A549 (cell line): ENCODE data around the gene SLC1A4. TPM values are rescaled to one million over a fixed set of nuclear protein-coding genes. Genes with fewer than 3 reads are reported as not detected.

Source experiments
- ATAC-seq, 2 experiments: fragments of 200-7000 bp in 1 of 2; fragments of >200 bp in 1 of 2; cut with Nextera tagmentation in 1 of 2; cut with Tn5 transposase in 1 of 2; 3 replicates each; pipeline versions ENCODE4 v1.8.0 to v1.9.1; 2018 to 2020; ENCODE audit warnings: mild to moderate bottlenecking in 1 of 2, moderate library complexity in 1 of 2
- CTCF ChIA-PET: fragments of 300-600 bp; sonication (Branson Sonifier 250); formaldehyde crosslinking; extraction: SDS; loops from one replicate; lab custom pipeline; 2021; ENCODE audit warnings: antibody characterized with exemption, inconsistent platforms; lab: Yijun Ruan, JAX
- POLR2A ChIA-PET: fragments of 350-600 bp; formaldehyde crosslinking; extraction: SDS; loops from one replicate; lab custom pipeline; 2021; ENCODE audit warnings: antibody characterized with exemption, inconsistent platforms; lab: Yijun Ruan, JAX
- DNase-seq, 2 experiments: peaks; one replicate each; pipeline versions ENCODE4 v3.0.0 to v3.0.0-alpha.2; 2011 to 2016; ENCODE audit warnings: low read depth in 1 of 2, low spot score in 1 of 2
- FAIRE-seq: peaks from 2 replicates; lab custom pipeline; 2011; peaks lifted over from hg19 to GRCh38; lab: Jason Lieb, UNC
- H3K27ac ChIP-seq, 2 experiments: fragments of >200 bp; sonication (Bioruptor Twin); formaldehyde crosslinking; 3 replicates each; pipeline ENCODE4 v1.5.1; 2016 to 2017
- H3K4me1 ChIP-seq: fragments of >200 bp; sonication (Bioruptor Twin); formaldehyde crosslinking; 3 replicates; pipeline ENCODE4 v1.6.1; 2016
- H3K4me2 ChIP-seq: fragments of >200 bp; sonication (Bioruptor Twin); formaldehyde crosslinking; 3 replicates; pipeline ENCODE4 v1.6.1; 2016
- H3K4me3 ChIP-seq: fragments of >200 bp; sonication (Bioruptor Twin); formaldehyde crosslinking; 3 replicates; pipeline ENCODE4 v1.5.1; 2016
- H3K9me3 ChIP-seq: fragments of >200 bp; sonication (Bioruptor Twin); formaldehyde crosslinking; 3 replicates; pipeline ENCODE4 v1.6.1; 2016
- BHLHE40 ChIP-seq: IDR thresholded peaks from 2 replicates; pipeline ENCODE4 v1.6.1; 2012; ENCODE audit warnings: low read depth, low read length, inconsistent platforms
- CBX8 ChIP-seq: fragments of 200-600 bp; sonication (generic); IDR thresholded peaks from 2 replicates; pipeline ENCODE4 v1.6.1; 2016
- CEBPB ChIP-seq, 2 experiments: fragments of >200 bp in 1 of 2; sonication (Bioruptor Twin) in 1 of 2; formaldehyde crosslinking in 1 of 2; IDR thresholded peaks; 2 replicates each; pipeline ENCODE4 v1.6.1; 2012 to 2016
- EHF ChIP-seq: fragments of 250-450 bp; sonication (Bioruptor Pico); IDR thresholded peaks from 2 replicates; pipeline ENCODE4 v1.5.0; 2020; ENCODE audit warnings: mild to moderate bottlenecking
- EP300 ChIP-seq, 2 experiments: fragments of >200 bp; sonication (Bioruptor Twin); formaldehyde crosslinking; IDR thresholded peaks; 2 replicates in 1 of 2; 3 replicates in 1 of 2; pipeline ENCODE4 v1.6.1; 2016 to 2017
- ESRRA ChIP-seq: fragments of 150-350 bp; IDR thresholded peaks from 2 replicates; pipeline ENCODE4 v1.6.1; 2014; ENCODE audit warnings: mild to moderate bottlenecking, low read length, borderline replicate concordance
- HDAC2 ChIP-seq: fragments of 200-600 bp; sonication (generic); IDR thresholded peaks from 2 replicates; pipeline ENCODE4 v1.6.1; 2016
- HES2 ChIP-seq: fragments of >200 bp; sonication (Bioruptor Twin); formaldehyde crosslinking; IDR thresholded peaks from 2 replicates; pipeline ENCODE4 v1.6.1; 2016
- HMGXB4 ChIP-seq: fragments of 250-450 bp; sonication (Bioruptor Pico); IDR thresholded peaks from 2 replicates; pipeline ENCODE4 v1.5.0; 2021; ENCODE audit warnings: mild to moderate bottlenecking, moderate library complexity, borderline replicate concordance
- HOXB13 ChIP-seq: fragments of 250-450 bp; sonication (Bioruptor Pico); IDR thresholded peaks from 2 replicates; pipeline ENCODE4 v1.5.0; 2020; ENCODE audit warnings: low read depth, mild to moderate bottlenecking, moderate library complexity
- HOXB5 ChIP-seq: fragments of 250-450 bp; sonication (Bioruptor Pico); IDR thresholded peaks from 2 replicates; pipeline ENCODE4 v1.5.0; 2020; ENCODE audit warnings: mild to moderate bottlenecking, moderate library complexity
- JUNB ChIP-seq: fragments of >200 bp; sonication (Bioruptor Twin); formaldehyde crosslinking; IDR thresholded peaks from 2 replicates; pipeline ENCODE4 v1.6.1; 2016
- KDM1A ChIP-seq: fragments of 200-600 bp; sonication (generic); IDR thresholded peaks from 2 replicates; pipeline ENCODE4 v1.6.1; 2016; ENCODE audit warnings: low read depth, mild to moderate bottlenecking
- KDM5A ChIP-seq: fragments of 200-600 bp; sonication (generic); IDR thresholded peaks from 2 replicates; pipeline ENCODE4 v1.6.1; 2016; ENCODE audit warnings: antibody characterized with exemption, mild to moderate bottlenecking
- MAFK ChIP-seq: fragments of 450-650 bp; IDR thresholded peaks from 2 replicates; pipeline ENCODE4 v1.6.1; 2014; ENCODE audit not compliant: partially characterized antibody
- MAX ChIP-seq: IDR thresholded peaks from 2 replicates; pipeline ENCODE4 v1.6.1; 2012
- MYC ChIP-seq: IDR thresholded peaks from 2 replicates; pipeline ENCODE4 v1.6.1; 2012; ENCODE audit warnings: mild to moderate bottlenecking, inconsistent platforms, low read length, improper control_type of control experiment, borderline replicate concordance
- NFE2L2 ChIP-seq: fragments of 150-350 bp; conservative IDR thresholded peaks from 2 replicates; pipeline ENCODE4 v1.6.1; 2014; ENCODE audit warnings: low read length
- NPAS2 ChIP-seq: fragments of 250-450 bp; sonication (Bioruptor Pico); IDR thresholded peaks from 2 replicates; pipeline ENCODE4 v1.8.0; 2022; ENCODE audit warnings: mild to moderate bottlenecking, moderate library complexity, borderline replicate concordance
- NR3C1 ChIP-seq: fragments of >200 bp; sonication (Bioruptor Twin); formaldehyde crosslinking; IDR thresholded peaks from 3 replicates; pipeline ENCODE4 v1.6.1; 2017
- PHF8 ChIP-seq: fragments of 200-600 bp; sonication (generic); IDR thresholded peaks from 2 replicates; pipeline ENCODE4 v1.6.1; 2016; ENCODE audit warnings: low read depth, mild to moderate bottlenecking, antibody characterized with exemption, moderate library complexity, borderline replicate concordance
- REST ChIP-seq: fragments of 200-600 bp; sonication (generic); IDR thresholded peaks from 2 replicates; pipeline ENCODE4 v1.6.1; 2016; ENCODE audit warnings: antibody characterized with exemption, mild to moderate bottlenecking, moderate library complexity
- RFX5 ChIP-seq: fragments of 450-650 bp; IDR thresholded peaks from 2 replicates; pipeline ENCODE4 v1.7.1; 2014; ENCODE audit warnings: antibody characterized with exemption, mild to moderate bottlenecking, moderate library complexity
- RNF2 ChIP-seq: fragments of 200-600 bp; sonication (generic); IDR thresholded peaks from 2 replicates; pipeline ENCODE4 v1.6.1; 2016; ENCODE audit warnings: low read depth, mild to moderate bottlenecking, antibody characterized with exemption, moderate library complexity, borderline replicate concordance
- SMC3 ChIP-seq: fragments of >200 bp; sonication (Bioruptor Twin); formaldehyde crosslinking; IDR thresholded peaks from 3 replicates; pipeline ENCODE4 v1.6.1; 2018; ENCODE audit warnings: inconsistent platforms
- TP53 ChIP-seq: fragments of 250-450 bp; sonication (Bioruptor Pico); IDR thresholded peaks from 2 replicates; pipeline ENCODE4 v1.5.0; 2021; ENCODE audit warnings: mild to moderate bottlenecking, moderate library complexity
- ZC3H11A ChIP-seq: fragments of 450-650 bp; IDR thresholded peaks from 2 replicates; pipeline ENCODE4 v1.6.1; 2014; ENCODE audit warnings: antibody characterized with exemption, mild to moderate bottlenecking
- WGBS: methylation state at CpG from one replicate; pipeline ENCODE4 v1.1.6; 2017; ENCODE audit errors: missing lambda C conversion rate; 5-methylcytosine and 5-hydroxymethylcytosine counted together
- polyA plus RNA-seq, 4 experiments: library from polyadenylated mRNA; depleted of rRNA in 3 of 4; stranded (reverse); fragments of >200 nt; fragmentation: RNase III in 1 of 4; extraction: RNeasy Plus Mini Kit Qiagen cat#74134 plus additional on column Dnase treatment in 1 of 4; gene quantifications; 2 replicates in 3 of 4; 3 replicates in 1 of 4; pipeline ENCODE4 v1.2.3, GENCODE V29; 2011 to 2017
- TF ChIP-seq, protein P1 (sequence below): fragments of >200 bp; sonication (Bioruptor Twin); formaldehyde crosslinking; IDR thresholded peaks from 3 replicates; pipeline ENCODE4 v1.6.1; 2016
- TF ChIP-seq, protein P2 (sequence below): fragments of 250-450 bp; sonication (Bioruptor Pico); IDR thresholded peaks from 2 replicates; pipeline ENCODE4 v1.5.0; 2020; ENCODE audit warnings: low read depth, mild to moderate bottlenecking, moderate library complexity

Gene SLC1A4
- polyA plus RNA-seq, 2 of the 4 experiments (the other 2 are of a cell fraction) = 9.1 to 26.4 TPM

DNA sequence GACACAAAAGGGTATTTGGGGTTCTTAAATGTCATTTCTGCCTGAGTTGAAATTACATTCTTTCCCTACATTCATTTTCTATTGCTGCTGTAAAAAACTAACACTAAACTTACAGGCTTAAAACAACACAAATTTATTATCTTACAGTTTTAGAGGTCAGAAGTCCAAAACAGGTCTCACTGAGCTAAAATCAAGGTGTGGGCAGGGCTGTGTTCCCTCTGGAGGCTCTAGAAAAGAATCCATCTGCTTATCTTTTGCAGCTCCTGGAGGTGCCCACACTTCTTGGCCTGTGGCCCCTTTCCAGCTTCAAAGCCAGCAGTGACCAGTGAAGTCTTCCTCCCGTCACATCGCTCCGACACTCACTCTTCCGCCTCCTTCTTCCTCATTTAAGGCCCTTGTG is 23.2 kb upstream of the SLC1A4 start:
- WGBS = 95% methylated on average over 4 of the region's 4 CpGs
- Histone ChIP-seq H3K4me1 (0 out of 3 replicates have a peak, but pooled peaks cover 5% of the 10 kb centered on the region), H3K4me3 (no peak overlapping the region), H3K27ac (no peak overlapping the region), H3K4me2 (no peak overlapping the region)
- POLR2A ChIA-PET = no interaction called here
- no peak for ATAC-seq
- TF ChIP-seq MYC = no peak
- no peak for TF ChIP-seq HOXB13 (CRISPR knock-in tag)
- TF ChIP-seq NFE2L2 = no peak
- TF ChIP-seq MAFK = no peak
- no peak for TF ChIP-seq PHF8
- no peak for TF ChIP-seq CBX8
- TF ChIP-seq JUNB = no peak
- no peak for TF ChIP-seq KDM5A
- no peak for TF ChIP-seq HES2
- no peak for TF ChIP-seq SMC3
- no peak for TF ChIP-seq HDAC2
- no peak for TF ChIP-seq TP53 (CRISPR knock-in tag)
- TF ChIP-seq, protein P1, sequence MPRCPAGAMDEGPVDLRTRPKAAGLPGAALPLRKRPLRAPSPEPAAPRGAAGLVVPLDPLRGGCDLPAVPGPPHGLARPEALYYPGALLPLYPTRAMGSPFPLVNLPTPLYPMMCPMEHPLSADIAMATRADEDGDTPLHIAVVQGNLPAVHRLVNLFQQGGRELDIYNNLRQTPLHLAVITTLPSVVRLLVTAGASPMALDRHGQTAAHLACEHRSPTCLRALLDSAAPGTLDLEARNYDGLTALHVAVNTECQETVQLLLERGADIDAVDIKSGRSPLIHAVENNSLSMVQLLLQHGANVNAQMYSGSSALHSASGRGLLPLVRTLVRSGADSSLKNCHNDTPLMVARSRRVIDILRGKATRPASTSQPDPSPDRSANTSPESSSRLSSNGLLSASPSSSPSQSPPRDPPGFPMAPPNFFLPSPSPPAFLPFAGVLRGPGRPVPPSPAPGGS = no peak
- TF ChIP-seq RFX5 = no peak
- no peak for TF ChIP-seq BHLHE40
- TF ChIP-seq KDM1A = no peak
- no peak for TF ChIP-seq HOXB5 (CRISPR knock-in tag)
- TF ChIP-seq ESRRA = no peak
- TF ChIP-seq MAX = no peak
- no peak for TF ChIP-seq RNF2
- TF ChIP-seq, all 56 proteins: peak for 0
- DNase-seq (no peak), FAIRE-seq (no peak)
- CTCF ChIA-PET = interaction anchor here (0.6 kb wide), 1 partner anchor 8 kb away, joined by 4 read pairs; no protein-coding TSS in a partner anchor
- H3K9me3 ChIP-seq = no peaks in the 10 kb centered on the region

DNA sequence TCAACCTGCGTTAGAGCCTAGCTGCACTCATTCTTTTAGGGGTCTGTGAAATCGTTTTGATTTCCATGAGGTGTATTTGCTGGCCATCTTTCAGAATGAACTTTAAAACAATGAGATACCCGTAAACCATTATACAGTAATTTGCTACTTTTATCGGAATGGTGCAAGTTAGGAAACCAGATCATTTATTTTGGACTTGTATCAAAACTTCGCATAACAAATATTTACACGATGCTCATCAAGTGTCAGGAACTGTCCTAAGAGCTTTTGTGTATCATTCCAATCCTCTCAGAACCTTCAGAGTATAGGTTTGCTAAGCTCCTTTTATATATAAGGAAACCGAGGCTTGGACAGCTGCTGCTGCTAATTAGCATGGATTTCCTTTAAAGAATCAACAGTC is 22.4 kb upstream of the SLC1A4 start:
- POLR2A ChIA-PET = no interaction called here
- FAIRE-seq (no peak), DNase-seq (no peak), ATAC-seq (no peak)
- no peak overlapping the region for H3K4me2 ChIP-seq
- WGBS = 48% methylated on average over 7 of the region's 7 CpGs
- H3K9me3 ChIP-seq = no peaks in the 10 kb centered on the region
- CTCF ChIA-PET = interaction anchor here (0.6 to 0.9 kb wide), 3 partner anchors 24 to 245 kb away, joined by 3 to 4 read pairs (median 3); no protein-coding TSS in a partner anchor
- H3K27ac ChIP-seq = no peak overlapping the region
- TF ChIP-seq SMC3 (no peak), TP53 (CRISPR knock-in tag) (no peak), EP300 (IDR thresholded peaks at IDR 0.05) (no peak), HMGXB4 (no peak), MAX (no peak), REST (no peak), HOXB13 (CRISPR knock-in tag) (no peak), NPAS2 (no peak), CEBPB (IDR thresholded peaks at IDR 0.05) (no peak), MYC (no peak), ZC3H11A (no peak), HDAC2 (no peak), EHF (no peak), NFE2L2 (no peak), NR3C1 (no peak)
- TF ChIP-seq, protein P2, sequence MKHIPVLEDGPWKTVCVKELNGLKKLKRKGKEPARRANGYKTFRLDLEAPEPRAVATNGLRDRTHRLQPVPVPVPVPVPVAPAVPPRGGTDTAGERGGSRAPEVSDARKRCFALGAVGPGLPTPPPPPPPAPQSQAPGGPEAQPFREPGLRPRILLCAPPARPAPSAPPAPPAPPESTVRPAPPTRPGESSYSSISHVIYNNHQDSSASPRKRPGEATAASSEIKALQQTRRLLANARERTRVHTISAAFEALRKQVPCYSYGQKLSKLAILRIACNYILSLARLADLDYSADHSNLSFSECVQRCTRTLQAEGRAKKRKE (CRISPR knock-in tag) = no peak
- H3K4me1 ChIP-seq = 0 out of 3 replicates have a peak, but pooled peaks cover 5% of the 10 kb centered on the region
- no peak overlapping the region for H3K4me3 ChIP-seq
